GM12878 (cell line): ENCODE results near the gene ZNF425. TPM values are rescaled to one million over a fixed set of nuclear protein-coding genes. Genes with fewer than 3 reads are reported as not detected.
"Not testable (repeated sequence)": the region's sequence is repeated elsewhere in the genome, so short reads cannot be mapped to it uniquely, and the experiment has no call there.

Experiments used
- ATAC-seq: fragments of 200-7000 bp; cut with Tn5 transposase; 3 replicates; pipeline ENCODE4 v1.9.1; 2020; ENCODE audit warnings: mild to moderate bottlenecking, moderate library complexity
- BruUV-seq: library from RNA; stranded (reverse); fragments of 400-500 nt; replicated peaks from 2 replicates; lab custom pipeline; 2021; lab: Mats Ljungman, UMichigan
- CTCF ChIA-PET: fragments of 300-600 bp; sonication (Branson Sonifier 250); formaldehyde crosslinking; extraction: SDS; loops from one replicate; lab custom pipeline; 2021; ENCODE audit warnings: inconsistent platforms; lab: Yijun Ruan, JAX
- POLR2A ChIA-PET: fragments of 350-600 bp; formaldehyde crosslinking; extraction: SDS; loops from one replicate; lab custom pipeline; 2021; ENCODE audit warnings: inconsistent platforms; lab: Charles Lee
- RAD21 ChIA-PET: fragments of 300-600 bp; sonication (Branson Sonifier 250); formaldehyde crosslinking; loops from one replicate; lab custom pipeline; 2023; ENCODE audit warnings: antibody characterized with exemption; ENCODE audit not compliant: unreplicated experiment; lab: Charles Lee
- SMC1A ChIA-PET: fragments of 300-600 bp; sonication (Branson Sonifier 250); formaldehyde crosslinking; loops from one replicate; lab custom pipeline; 2023; ENCODE audit not compliant: unreplicated experiment, uncharacterized antibody; lab: Charles Lee
- DNase-seq: peaks from one replicate; pipeline ENCODE4 v3.0.0-alpha.2; 2011; ENCODE audit warnings: low read depth, low spot score
- FAIRE-seq: peaks from 3 replicates; lab custom pipeline; 2011; peaks lifted over from hg19 to GRCh38; lab: Jason Lieb, UNC
- H2AFZ ChIP-seq: 2 replicates; pipeline ENCODE4 v1.6.0; 2011; ENCODE audit warnings: low read depth, low read length, control low read depth; ENCODE audit not compliant: control insufficient read depth
- H3K27ac ChIP-seq: 2 replicates; pipeline ENCODE4 v1.5.1; 2011; ENCODE audit warnings: control low read depth; ENCODE audit not compliant: control insufficient read depth, insufficient read depth
- H3K27me3 ChIP-seq, 2 experiments: replicated peaks in 1 of 2; 2 replicates each; pipeline versions ENCODE4 v1.6.0 to v1.6.1; 2011; ENCODE audit warnings: low read length in 1 of 2; ENCODE audit not compliant: control insufficient read depth in 2 of 2, insufficient read depth in 2 of 2
- H3K36me3 ChIP-seq, 2 experiments: 2 replicates each; pipeline ENCODE4 v1.5.1; 2011; ENCODE audit warnings: low read length in 1 of 2; ENCODE audit not compliant: control insufficient read depth in 2 of 2, insufficient read depth in 2 of 2
- H3K4me1 ChIP-seq: 2 replicates; pipeline ENCODE4 v1.6.1; 2011; ENCODE audit warnings: mild to moderate bottlenecking, low read length, moderate library complexity, mixed read lengths; ENCODE audit not compliant: control insufficient read depth, insufficient read depth
- H3K4me2 ChIP-seq: 2 replicates; pipeline ENCODE4 v1.6.0; 2011; ENCODE audit warnings: control low read depth; ENCODE audit not compliant: control insufficient read depth, insufficient read depth
- H3K4me3 ChIP-seq: fragments of 200-600 bp; sonication (generic); 2 replicates; pipeline ENCODE4 v1.5.1; 2016
- H3K79me2 ChIP-seq: 2 replicates; pipeline ENCODE4 v1.6.0; 2011; ENCODE audit warnings: low read length; ENCODE audit not compliant: control insufficient read depth, insufficient read depth
- H3K9ac ChIP-seq: 2 replicates; pipeline ENCODE4 v1.8.0; 2011; ENCODE audit warnings: low read length, control low read depth, mixed read lengths; ENCODE audit not compliant: control insufficient read depth, insufficient read depth
- H3K9me3 ChIP-seq: replicated peaks from 3 replicates; pipeline ENCODE4 v1.5.1; 2011; ENCODE audit warnings: mild to moderate bottlenecking, low read length; ENCODE audit not compliant: control insufficient read depth, insufficient read depth
- H4K20me1 ChIP-seq: 2 replicates; pipeline ENCODE4 v1.6.0; 2011; ENCODE audit not compliant: control insufficient read depth, insufficient read depth
- PAX5 ChIP-seq: IDR thresholded peaks from 2 replicates; pipeline ENCODE4 v1.6.1; 2011; ENCODE audit warnings: low read depth, low read length, borderline replicate concordance
- RUNX3 ChIP-seq: IDR thresholded peaks from 2 replicates; pipeline ENCODE4 v1.6.1; 2012; ENCODE audit warnings: low read length, inconsistent platforms
- SPI1 ChIP-seq: IDR thresholded peaks from 2 replicates; pipeline ENCODE4 v1.6.1; 2011; ENCODE audit warnings: low read depth, mild to moderate bottlenecking, low read length, moderate library complexity, borderline replicate concordance; ENCODE audit not compliant: insufficient read depth
- YBX1 ChIP-seq: fragments of 450-650 bp; IDR thresholded peaks from 2 replicates; pipeline ENCODE4 v1.6.1; 2016; ENCODE audit warnings: antibody characterized with exemption
- WGBS: methylation state at CpG from one replicate; pipeline ENCODE4 v1.1.6; 2016; ENCODE audit warnings: low lambda C conversion rate; ENCODE audit not compliant: insufficient replicate concordance, insufficient coverage; ENCODE audit errors: missing lambda C conversion rate; 5-methylcytosine and 5-hydroxymethylcytosine counted together
- in situ Hi-C: fragments of 300-500 bp; cut with MboI; formaldehyde crosslinking; loops from 9 replicates; pipeline ENCODE4 v1.14.3; 2018; ENCODE audit warnings: mixed read lengths
- intact Hi-C: fragments of 100-400 bp; cut with micrococcal nuclease; formaldehyde crosslinking; loops from one replicate; pipeline ENCODE4 v1.14.2; 2022; ENCODE audit not compliant: unreplicated experiment
- polyA plus RNA-seq, 11 experiments: library from polyadenylated mRNA; depleted of rRNA in 4 of 11; unstranded in 6 of 11; stranded (reverse) in 5 of 11; fragments of >200 nt; fragmentation: Nextera tagmentation in 4 of 11; fragmentation: Illumina TruSeq in 1 of 11; extraction: Ambion mirVana in 4 of 11; extraction: Trizol in 1 of 11; gene quantifications; 1 replicate in 1 of 11; 2 replicates in 10 of 11; pipeline versions ENCODE4 v1.2.1 to v1.2.3, GENCODE V29; 2011 to 2016; ENCODE audit warnings: inconsistent platforms in 2 of 11, missing spikeins in 2 of 11, low read depth in 1 of 11
- total RNA-seq, 4 experiments: library from RNA; depleted of rRNA in 3 of 4; stranded (reverse); fragments of >200 nt in 3 of 4; fragmentation: Illumina TruSeq in 1 of 4; extraction: Trizol in 1 of 4; gene quantifications; 2 replicates each; pipeline versions ENCODE4 v1.2.1 to v1.2.3, GENCODE V29; 2013 to 2021

Gene ZNF425
- total and polyA plus RNA-seq, 10 of the 15 experiments (the other 5 are each of a cell fraction or from before 2014, with no cell fraction given), result 0.19 to 1.8 (median 0.91) TPM

GRCh38 chr7:149063476-149063875 lies 62.6 kb downstream of the ZNF425 start:
- POLR2A ChIA-PET, result no interaction called here
- BruUV-seq, result TSS peak; percentile 53
- Histone ChIP-seq H3K4me2 (0 out of 2 replicates have a peak overlapping the region, but pooled peaks have one; percentile 32), H2AFZ (no peak overlapping the region; the same call in 1 of the 2 replicates), H3K79me2 (no peaks in the 10 kb centered on the region), H3K27ac (no peak overlapping the region), H3K9ac (no peak overlapping the region), H3K27me3 (no peaks in the 10 kb centered on the region), H3K36me3 (no peaks in the 10 kb centered on the region; a peak in 1 of 4 replicates), H4K20me1 (no peaks in the 10 kb centered on the region), H3K9me3 (no peaks in the 10 kb centered on the region), H3K4me1 (peaks cover 13% of the 10 kb centered on the region), H3K4me3 (no peak overlapping the region)
- SMC1A ChIA-PET, result no interaction called here
- DNase-seq (no peak), ATAC-seq (no peak), FAIRE-seq (no peak)
- no peak for TF ChIP-seq YBX1
- peak; percentile 67 for TF ChIP-seq SPI1
- intact Hi-C loops (no loop called here), in situ Hi-C loops (no loop called here)
- CTCF ChIA-PET, result no interaction called here
- RAD21 ChIA-PET, result no interaction called here

GRCh38 chr7:149062217-149062899 lies 63.8 kb downstream of the ZNF425 start:
- SMC1A ChIA-PET, result interaction anchor here (1.2 kb wide), 1 partner anchor 14 kb away, joined by 3 read pairs; no protein-coding TSS in a partner anchor
- H3K27me3 ChIP-seq, H2AFZ ChIP-seq, H3K27ac ChIP-seq, ATAC-seq, in situ Hi-C loops, RAD21 ChIA-PET, H3K36me3 ChIP-seq, intact Hi-C loops, H3K79me2 ChIP-seq, H3K4me3 ChIP-seq, FAIRE-seq, H4K20me1 ChIP-seq, H3K9me3 ChIP-seq, H3K9ac ChIP-seq, BruUV-seq: not testable (repeated sequence)
- 72% methylated on average over 10 of the region's 10 CpGs for WGBS
- peak overlapping the region; percentile 63 for H3K4me2 ChIP-seq
- TF ChIP-seq PAX5 (peak; percentile 14; the same call in 1 of the 2 replicates), RUNX3 (peak; percentile 11; the same call in 1 of the 2 replicates)
- H3K4me1 ChIP-seq, result peaks cover 13% of the 10 kb centered on the region
- POLR2A ChIA-PET, result interaction anchor here (0.6 to 0.9 kb wide), 5 partner anchors 36 to 850 kb away, joined by 3 to 6 read pairs (median 5); no protein-coding TSS in a partner anchor
- CTCF ChIA-PET, result interaction anchor here (1.0 kb wide), 1 partner anchor 57 kb away, joined by 4 read pairs; no protein-coding TSS in a partner anchor
- DNase-seq, result peak; percentile 12
